Activated T-cell treated with anti-CD3 and anti-CD28 coated beads, Interleukin-2, amount 50 U/mL, for 48 hours (primary cell): ENCODE results near the gene KCNQ1.

Experiments used
- DNase-seq, 2 experiments: peaks; one replicate each; pipeline ENCODE4 v3.0.0-alpha.2; 2020

KCNQ1 gene

GRCh38 chr11:2586087-2586792, 141.4 kb downstream of the KCNQ1 start:
- DNase-seq = peak; percentile 4 to 11

DNA sequence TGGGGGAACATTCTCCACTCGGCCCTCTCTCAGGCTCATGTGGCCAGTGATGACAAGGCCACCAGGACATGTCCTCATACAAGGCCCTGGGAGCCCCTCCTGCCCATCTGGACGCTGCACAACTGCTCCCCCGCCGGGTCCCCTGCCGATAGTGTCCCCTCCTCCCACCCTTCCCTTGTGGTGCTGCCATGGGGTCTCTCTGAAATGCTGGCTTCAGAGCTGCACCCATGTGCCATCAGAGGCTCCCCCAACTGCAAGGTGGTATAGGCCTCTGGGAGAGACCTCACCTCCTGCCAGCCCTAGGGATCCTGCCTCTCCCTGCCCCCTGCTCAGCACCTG, 142.0 kb downstream of the KCNQ1 start:
- DNase-seq = peak; percentile 4 to 12

DNA sequence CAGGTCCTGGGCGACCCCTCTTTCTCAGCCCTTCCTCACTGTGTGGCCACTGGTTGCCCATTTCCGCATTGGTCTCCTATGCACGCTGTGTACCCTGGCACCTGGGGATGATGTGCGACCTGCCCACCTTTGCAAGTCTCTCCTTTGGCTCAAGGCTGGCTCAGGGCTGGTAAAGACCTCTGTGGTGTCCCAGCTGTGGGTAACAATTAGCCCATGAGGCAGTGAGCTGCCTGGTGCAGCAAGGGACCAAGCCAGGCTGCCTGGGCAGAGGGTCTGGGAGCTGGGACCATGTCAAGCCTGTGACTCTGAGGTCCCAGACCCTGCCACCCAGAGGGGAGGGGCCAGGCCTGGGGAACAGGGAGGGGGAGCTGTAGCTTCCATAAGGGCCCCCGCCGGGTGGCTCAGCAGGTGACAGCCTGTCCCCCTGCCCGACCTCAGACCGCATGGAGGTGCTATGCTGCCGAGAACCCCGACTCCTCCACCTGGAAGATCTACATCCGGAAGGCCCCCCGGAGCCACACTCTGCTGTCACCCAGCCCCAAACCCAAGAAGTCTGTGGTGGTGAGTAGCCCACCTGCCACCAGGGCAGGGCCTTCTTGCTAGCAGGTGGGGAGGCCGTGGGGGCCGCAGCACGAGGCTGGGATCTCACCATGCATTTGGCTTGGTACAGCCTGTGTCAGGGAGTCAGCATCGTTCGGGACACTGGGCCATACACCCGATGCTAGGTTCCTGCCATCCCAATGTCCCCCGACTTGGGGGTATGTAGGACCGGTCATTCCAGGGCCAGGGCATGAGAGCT, 142.5 kb downstream of the KCNQ1 start:
- peak in 1 of 2 experiments; percentile 12 for DNase-seq

- DNase-seq = peak in 1 of 2 experiments; percentile 10
These were observed 143.4 kb downstream of the KCNQ1 start for GRCh38 chr11:2587976-2588748.

DNA sequence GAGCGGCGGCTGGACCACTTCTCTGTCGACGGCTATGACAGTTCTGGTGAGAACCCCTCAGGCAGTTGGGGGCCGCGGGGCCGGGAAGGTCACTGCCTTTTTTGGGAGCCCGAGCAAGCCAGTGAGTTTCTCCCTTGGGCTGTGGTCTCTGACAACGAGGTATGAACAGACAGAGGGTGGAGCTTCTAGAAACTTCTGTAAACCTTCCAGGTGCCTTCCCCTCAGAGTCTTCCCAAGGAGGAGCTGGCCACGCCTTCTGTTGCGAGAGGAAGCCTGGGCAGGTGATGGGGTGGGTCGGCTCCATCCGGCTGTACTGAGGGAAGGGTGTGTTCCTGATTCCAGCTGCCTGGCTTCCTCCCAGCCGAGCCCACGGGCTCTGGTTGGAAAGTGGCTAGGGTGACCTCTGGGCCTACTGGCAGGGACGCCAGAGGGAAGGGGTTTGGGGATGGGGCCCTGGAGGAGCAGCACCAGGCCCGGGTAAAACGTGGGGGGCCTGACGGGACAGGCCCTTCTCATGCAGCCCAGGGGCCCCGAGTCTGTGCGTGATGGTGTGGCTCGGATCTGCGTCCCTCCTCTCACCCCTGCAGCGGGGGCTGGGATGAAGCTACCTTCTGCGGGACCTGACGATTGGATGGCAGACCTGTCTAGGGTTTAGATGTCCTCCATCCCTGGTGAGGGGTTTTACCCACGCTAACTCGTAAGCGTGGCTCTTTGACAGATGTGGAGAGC, 144.2 kb downstream of the KCNQ1 start:
- peak in 1 of 2 experiments; percentile 8 for DNase-seq

- no peak for DNase-seq
These were observed 144.7 kb downstream of the KCNQ1 start for GRCh38 chr11:2589538-2589934.

GRCh38 chr11:2590131-2590964, 145.5 kb downstream of the KCNQ1 start:
- no peak for DNase-seq

DNA sequence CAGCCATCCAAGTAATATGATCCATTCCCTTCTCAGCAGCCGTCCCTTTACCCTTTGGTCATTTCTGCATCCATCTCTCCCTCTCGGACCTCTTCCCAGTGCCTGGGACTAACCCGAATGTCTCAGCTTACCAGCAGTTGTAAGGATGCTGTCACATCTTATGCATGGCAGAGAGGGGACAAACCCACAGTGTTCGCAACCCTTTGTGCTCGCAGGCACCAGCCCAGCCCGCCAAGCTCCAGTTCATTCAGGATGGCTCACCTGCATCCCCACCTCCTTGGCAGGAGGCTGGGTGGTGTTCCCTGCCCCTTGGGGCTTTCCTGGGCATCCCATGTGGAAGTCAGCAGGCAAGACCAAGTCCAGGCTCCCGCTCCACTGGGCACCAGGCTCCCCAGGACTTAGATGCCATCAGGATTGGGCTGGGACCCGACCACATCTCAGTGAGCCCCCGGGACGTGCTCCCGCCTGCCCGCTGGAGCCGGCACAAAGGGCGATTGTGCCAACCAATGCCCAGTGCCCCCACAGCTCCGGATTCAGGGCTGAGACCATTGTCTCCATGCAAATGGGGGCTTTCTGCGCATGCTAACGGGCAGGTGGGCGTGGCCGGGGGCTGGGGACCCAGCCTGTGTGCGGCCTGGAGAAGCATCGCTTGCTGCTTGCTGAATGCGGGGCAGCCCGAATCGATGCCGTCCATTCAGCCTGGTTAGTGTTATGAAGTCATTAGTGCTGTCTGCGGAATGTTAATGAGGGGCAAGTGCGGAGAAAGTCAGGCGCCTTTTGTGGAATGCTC, 146.4 kb downstream of the KCNQ1 start:
- no peak for DNase-seq

- peak in 1 of 2 experiments; percentile 12 for DNase-seq
These were observed 147.0 kb downstream of the KCNQ1 start for GRCh38 chr11:2591805-2592204.

DNA sequence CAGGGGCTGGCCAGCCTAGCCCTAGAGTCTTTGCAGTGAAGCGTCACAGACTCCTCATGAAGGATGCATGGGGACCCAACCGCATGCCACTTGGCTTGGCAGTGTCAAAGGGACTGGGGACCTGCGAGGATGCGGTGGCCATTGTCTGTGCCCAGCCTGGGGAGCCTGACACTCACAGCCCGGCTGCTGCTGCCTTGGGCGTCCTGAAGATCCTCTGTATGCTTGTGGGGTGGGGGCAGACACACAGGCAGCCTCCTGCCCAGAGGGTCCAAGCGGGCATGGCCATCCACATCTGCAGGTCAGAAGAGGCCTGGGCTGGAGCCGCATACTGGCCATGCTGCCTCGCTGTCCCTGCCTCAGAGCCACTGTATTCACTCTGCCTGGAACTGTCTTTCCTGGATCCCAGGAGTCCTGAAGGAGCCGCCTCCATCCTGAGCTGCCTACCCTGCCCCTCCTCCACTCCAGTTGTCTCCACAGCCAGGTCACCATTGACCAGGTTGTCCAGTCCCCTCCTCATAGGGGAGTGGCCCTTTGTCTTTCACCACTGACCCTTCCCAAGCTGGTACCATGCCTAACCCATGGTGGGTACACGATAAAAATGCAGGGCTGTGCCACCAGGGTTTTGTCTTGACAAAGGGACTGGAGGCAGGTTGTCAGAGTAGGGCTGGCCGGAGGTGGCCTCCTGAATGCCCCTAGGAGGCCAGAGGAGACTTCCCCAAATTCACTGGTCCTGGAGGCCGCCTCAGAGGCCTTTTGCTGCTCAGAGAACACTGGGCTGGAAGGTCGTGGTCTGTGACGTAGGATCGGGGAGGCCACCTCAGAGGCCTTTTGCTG, 148.0 kb downstream of the KCNQ1 start:
- DNase-seq = peak in 1 of 2 experiments; percentile 8

DNA sequence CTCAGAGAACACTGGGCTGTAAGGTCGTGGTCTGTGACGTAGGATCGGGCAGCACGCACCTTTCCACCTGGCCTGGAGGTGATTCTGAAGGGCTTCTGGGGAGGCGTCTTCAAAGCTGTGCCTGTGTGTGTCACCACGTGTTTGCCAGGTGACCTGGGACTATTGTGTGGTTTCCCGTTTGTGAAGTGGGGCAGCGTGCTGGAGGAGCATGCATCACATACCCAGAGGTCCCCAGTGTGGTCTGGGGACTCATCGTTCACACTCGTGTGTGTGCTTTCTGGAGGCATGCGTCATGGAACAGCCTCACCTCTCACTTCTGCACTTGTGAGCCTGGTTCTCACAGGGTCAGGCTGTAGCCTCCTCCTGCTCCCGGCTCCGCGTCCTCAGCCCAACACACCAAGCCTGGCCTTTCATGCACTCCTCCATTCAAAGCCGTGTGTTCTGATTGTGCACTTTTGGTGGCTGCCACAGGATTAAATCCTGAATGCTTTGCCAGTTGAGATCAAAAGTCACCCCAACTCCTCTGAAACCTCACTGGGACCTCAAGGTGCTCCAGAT, 148.7 kb downstream of the KCNQ1 start:
- DNase-seq = peak in 1 of 2 experiments; percentile 15

GRCh38 chr11:2594267-2594666, 149.5 kb downstream of the KCNQ1 start:
- no peak for DNase-seq

DNA sequence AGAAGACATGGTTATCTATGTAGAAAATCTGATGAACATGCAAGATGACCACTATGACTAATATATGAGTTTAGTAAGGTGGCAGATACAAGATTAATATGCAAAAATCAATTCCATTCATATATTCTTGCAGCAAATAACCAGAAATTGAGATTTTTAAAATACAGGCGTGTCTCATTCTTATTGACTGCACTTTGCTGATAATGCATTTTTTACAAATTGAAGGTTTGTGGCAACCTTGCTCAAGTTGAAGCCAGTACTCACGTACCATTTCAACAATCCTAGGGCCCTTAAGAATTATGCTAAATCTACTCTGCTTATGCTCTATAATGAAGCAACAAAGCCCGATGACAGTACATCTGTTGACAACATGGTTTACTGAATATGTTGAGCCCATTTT, 150.4 kb downstream of the KCNQ1 start:
- DNase-seq = no peak

GRCh38 chr11:2599561-2600189, 154.9 kb downstream of the KCNQ1 start:
- no peak for DNase-seq

- no peak for DNase-seq
These were observed 164.5 kb downstream of the KCNQ1 start for GRCh38 chr11:2609345-2609744.

DNA sequence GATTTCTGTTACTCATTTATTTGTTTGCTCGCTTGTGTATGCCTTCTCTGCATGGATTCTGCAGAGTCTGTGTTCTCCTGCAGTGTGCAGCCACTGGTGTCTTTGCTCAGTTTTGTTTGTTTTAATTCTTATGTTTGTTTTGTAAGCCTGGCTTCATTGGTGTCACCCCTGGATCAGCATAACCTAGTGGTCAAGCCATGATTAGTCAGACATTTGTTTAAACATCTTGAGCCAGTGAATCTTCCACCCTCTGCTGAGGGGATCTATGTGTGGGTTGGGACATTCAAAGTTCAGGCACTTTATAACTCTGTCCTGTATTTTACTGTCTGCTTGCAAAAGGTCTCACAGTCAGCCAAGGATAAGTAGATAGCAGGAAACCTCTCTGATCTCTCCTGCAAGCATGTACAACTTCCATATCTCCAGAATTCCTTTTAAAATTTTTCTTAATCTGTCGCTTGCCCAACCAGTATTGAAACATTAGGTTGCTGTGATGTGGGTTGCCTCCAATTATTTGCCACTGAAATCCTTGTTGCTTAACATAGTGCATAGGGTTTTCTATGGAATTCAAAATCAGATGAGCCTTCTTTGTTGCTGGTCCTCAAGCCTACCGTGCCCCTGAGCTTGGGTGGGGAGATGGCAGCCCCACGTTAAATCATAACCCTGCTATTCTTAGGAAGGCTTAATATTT, 168.2 kb downstream of the KCNQ1 start:
- DNase-seq = no peak

DNA sequence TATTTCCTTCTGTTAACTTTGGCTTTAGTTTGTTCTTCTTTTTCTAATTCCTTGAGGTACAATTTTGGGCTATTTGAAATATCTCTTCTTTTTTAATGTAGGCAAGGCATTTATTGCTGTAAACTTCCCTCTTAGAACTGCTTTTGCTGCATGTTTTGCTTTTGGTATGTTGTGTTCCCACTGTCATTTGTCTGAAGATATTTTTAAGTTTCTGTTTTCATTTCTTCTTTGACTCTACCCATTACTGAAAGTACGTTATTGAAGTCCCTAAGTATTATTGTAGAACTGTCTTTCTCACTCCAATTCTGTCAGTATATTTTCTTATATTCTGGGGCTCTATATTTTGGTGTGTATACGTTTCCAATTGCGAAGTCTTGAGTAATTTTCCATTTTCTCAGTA, 177.1 kb downstream of the KCNQ1 start:
- no peak for DNase-seq

GRCh38 chr11:2625183-2625582, 180.4 kb downstream of the KCNQ1 start:
- no peak for DNase-seq

DNA sequence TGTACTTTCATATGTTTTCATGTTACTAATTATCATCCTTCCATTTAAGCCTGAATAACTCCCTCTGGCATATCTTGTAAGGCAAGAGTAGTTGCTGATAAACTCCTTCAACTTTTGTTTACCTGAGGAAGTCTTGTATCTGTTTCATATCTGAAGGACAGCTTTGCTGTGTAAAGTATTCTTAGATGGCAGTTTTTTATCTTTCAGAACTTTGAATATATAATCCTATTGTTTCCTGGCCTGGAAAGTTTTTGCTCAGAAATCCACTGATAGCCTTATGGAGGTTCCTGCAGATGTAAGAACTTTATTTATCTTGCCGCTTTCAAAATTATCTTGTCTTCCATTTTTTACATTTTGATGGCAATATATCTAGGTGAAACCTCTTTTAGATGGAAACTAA, 185.9 kb downstream of the KCNQ1 start:
- no peak for DNase-seq
